GM19324 (cell line): Measurements from ENCODE around the gene PIK3R2.

Experiments
- ATAC-seq: cut with Tn5 transposase; IDR thresholded peaks from one replicate; pipeline ENCODE4 v1.9.1; 2021; ENCODE audit warnings: mild to moderate bottlenecking, moderate library complexity; ENCODE audit not compliant: unreplicated experiment, low FRiP score

The PIK3R2 gene

DNA sequence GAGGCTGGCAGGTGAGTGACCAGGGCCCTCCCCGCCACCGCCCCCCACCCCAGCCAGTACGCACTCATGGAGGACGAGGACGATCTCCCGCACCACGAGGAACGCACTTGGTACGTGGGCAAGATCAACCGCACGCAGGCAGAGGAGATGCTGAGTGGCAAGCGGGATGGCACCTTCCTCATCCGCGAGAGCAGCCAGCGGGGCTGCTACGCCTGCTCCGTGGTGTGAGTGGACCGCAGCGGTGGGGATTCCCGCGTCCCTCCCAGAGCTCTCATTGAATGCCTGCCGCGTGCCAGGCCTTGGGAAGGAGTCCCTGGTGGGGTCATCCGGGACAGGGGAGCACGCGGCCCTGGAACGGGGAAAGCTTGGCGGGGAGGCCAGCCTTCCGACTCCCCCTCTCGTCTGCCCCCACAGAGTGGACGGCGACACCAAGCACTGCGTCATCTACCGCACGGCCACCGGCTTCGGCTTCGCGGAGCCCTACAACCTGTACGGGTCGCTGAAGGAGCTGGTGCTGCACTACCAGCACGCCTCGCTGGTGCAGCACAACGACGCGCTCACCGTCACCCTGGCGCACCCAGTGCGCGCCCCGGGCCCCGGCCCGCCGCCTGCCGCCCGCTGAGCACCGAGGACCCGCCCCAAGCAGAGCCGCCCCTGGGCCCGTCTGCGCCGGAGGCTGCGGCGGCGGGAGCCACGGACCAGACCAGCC lies 15.9 kb downstream of the PIK3R2 start:
- ATAC-seq: no peak

DNA sequence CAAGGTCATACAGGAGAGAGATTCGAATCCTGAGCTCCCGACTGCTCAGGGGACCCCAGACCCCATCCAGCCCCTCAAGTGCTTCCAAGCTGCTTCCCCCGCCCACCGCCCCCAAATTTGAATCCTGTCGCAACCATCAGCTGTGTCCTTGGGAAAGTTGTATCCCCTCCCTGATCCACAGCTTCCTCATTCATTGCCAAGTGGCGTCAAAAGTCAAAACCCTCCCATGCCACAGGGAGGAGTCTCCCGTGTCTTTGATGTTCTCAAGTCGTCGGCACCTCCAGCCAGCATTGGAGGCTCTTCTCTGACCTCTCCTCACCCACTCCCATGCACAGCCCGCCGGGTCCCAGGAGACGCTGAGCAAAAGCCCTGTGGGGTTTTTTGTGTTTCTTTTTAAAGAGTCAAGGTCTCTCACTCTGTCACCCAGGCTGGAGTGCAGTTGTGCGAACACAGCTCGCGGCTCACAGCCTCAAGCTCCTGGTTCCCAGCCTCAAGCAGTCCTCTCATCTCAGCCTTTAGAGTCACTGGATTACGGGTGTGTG lies 17.8 kb downstream of the PIK3R2 start:
- no peak for ATAC-seq

DNA sequence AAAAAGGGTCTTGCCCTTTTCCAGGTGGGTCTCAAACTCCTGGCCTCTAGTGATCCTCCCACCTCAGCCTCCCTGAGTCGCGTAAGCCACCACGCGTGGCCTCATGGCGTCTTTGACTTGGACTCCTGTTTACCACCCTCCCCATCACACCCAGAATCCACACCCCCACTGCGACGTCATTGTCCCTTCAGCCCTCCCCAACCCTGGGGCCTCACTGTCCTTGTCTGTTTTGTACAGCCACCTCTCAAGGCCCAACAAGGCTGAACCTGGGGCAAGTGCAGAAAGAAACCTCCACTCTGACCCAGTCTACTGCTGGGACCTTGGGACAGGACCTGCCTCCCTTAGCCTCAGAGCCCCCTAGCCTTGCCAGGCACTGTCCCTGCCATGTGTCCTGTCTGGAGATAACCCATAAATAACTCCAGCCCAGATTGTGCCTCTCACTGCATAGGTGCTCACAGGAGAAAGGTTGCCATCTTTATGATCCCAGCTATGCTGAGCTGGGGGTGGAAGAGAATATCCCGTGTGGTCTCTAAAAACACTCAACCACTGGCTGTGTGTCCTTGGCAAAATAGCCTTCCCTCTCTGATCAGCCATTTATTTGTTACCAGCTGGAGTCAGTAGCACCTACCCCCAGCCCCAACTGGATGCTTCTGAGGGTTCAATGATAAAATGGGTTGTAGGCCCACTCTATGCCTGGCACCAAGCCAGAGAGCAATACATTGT lies 18.8 kb downstream of the PIK3R2 start:
- no peak for ATAC-seq

DNA sequence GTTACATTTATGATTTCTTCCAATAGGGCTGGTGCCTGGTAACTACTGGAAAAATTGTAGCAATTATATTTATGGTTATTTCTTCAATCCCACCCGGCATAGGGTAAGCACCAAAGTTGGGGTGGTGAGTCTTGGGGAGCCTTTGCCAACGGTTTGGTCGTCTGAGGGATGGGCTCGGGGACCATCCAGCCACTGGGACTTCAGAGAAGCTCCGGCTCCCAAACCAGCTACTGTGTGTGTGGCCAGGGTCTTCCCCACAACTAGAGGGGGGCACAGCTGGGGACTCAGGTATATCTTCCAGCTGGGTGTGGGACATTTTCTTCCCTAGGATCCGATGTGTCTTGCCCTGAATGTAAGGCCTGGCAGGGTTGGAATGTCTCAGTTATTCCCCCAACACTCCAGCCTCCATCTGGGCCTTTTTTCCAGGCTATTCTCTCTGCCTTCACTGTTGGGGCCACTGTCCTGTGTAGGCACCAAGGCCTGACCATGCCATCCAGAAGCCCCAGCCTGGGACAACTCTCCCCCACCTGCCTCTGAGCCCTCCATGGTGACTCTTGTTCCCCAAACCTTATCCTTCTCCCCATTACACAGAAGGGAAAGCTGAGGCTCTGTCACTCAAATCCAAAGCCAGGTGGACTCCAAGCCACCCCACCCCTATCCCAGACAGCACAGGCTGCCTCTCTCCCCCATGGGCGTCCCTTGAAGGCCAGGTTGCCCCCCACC lies 19.5 kb downstream of the PIK3R2 start:
- ATAC-seq: no peak

- ATAC-seq: peak; percentile 1
Measured at GRCh38 chr19:18173054-18173571, 20.1 kb downstream of the PIK3R2 start.

GRCh38 chr19:18173572-18174288 lies 20.8 kb downstream of the PIK3R2 start, which contains the start of gene IFI30:
TSS of gene IFI30 (plus strand) at chr19:18173813. CDS start at chr19:18173842, 29 bp downstream.
- peak; percentile 53 for ATAC-seq

DNA sequence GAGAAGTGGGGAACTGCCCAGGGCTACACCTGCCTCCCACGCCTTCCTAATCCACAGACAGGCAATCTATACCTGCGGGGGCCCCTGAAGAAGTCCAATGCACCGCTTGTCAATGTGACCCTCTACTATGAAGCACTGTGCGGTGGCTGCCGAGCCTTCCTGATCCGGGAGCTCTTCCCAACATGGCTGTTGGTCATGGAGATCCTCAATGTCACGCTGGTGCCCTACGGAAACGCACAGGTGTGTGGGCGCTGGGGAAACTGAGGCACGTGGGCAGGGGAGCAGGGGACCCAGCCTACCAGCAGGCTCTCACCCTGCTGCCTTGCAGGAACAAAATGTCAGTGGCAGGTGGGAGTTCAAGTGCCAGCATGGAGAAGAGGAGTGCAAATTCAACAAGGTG lies 22.0 kb downstream of the PIK3R2 start:
- ATAC-seq: no peak

GRCh38 chr19:18176367-18177310 lies 23.7 kb downstream of the PIK3R2 start:
- no peak for ATAC-seq

DNA sequence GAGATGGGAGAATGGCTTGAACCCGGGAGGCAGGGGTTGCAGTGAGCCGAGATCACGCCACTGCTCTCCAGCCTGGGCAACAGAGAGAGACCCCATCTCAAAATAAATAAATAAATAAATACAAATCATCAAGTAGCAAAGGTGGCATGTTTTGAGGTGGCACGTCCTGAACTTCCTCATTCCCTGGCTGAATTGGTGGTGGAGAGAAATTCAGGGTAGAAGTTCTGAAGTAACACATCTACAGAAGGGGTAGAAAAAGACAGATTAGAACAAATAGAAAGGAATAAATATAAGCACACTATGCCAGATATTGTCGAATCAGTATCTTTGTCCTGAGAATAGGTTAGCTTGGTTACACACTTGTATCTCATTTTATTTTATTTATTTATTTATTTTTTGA lies 27.0 kb downstream of the PIK3R2 start:
- ATAC-seq: no peak

DNA sequence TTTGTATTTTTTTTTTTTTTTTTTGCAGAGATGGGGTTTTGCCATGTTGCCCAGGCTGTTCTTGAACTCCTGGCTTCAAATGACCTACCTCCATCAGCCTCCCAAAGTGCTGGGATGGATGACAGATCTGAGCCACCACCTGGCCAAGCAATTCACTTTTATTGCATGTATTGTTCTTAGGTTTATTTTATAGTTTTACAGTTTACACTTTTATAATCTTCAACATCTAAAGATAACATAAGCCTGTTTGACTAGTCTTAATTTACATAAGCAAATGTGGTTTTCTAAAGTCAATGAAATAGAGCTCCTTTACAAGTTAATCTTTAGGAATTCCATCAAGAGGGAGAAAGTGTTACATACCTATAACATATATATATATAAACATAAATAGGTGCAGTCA lies 30.6 kb downstream of the PIK3R2 start:
- ATAC-seq: no peak

GRCh38 chr19:18185538-18185937 lies 32.6 kb downstream of the PIK3R2 start:
- ATAC-seq: no peak

- ATAC-seq: no peak
Measured at GRCh38 chr19:18190278-18190677, 37.3 kb downstream of the PIK3R2 start.

GRCh38 chr19:18191640-18192062 lies 38.7 kb downstream of the PIK3R2 start:
- ATAC-seq: no peak

DNA sequence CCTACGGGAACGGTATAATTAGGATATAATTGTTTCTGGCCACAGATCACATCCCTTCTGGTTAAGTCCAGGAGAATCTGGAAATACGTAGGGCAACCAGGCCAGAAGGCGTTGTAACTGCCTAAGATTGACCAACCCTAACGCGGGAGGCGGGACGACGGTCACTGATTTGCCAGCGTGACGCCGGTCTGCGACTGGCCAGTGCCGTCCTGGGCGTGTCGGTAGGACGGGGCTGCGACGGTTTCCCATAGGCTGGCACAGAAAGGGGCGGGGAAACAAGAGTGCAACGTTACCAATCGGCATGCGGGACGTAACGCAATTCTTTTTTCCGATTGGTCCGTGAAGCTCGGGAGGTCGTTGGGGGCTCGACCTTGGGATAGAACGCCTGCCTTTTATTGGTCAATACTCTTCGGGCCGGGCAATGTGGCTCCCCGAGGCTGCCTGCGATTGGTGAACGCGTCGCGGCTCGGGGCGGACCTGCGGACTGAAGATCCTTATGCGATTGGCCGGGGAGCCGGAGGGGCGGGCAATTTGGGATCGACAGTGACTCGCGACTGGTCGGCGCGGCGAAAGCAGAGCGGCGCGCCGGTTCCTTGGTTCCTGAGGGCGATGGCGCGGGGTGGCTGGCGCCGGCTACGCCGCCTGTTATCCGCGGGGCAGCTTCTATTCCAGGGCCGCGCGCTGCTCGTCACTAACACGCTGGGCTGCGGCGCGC lies 39.9 kb downstream of the PIK3R2 start, which contains the start of gene MPV17L2:
TSS of gene MPV17L2 (plus strand) at position 546 of the 715 bp plus-strand sequence. CDS start at position 610, 64 bp downstream.
- peak; percentile 91 for ATAC-seq

DNA sequence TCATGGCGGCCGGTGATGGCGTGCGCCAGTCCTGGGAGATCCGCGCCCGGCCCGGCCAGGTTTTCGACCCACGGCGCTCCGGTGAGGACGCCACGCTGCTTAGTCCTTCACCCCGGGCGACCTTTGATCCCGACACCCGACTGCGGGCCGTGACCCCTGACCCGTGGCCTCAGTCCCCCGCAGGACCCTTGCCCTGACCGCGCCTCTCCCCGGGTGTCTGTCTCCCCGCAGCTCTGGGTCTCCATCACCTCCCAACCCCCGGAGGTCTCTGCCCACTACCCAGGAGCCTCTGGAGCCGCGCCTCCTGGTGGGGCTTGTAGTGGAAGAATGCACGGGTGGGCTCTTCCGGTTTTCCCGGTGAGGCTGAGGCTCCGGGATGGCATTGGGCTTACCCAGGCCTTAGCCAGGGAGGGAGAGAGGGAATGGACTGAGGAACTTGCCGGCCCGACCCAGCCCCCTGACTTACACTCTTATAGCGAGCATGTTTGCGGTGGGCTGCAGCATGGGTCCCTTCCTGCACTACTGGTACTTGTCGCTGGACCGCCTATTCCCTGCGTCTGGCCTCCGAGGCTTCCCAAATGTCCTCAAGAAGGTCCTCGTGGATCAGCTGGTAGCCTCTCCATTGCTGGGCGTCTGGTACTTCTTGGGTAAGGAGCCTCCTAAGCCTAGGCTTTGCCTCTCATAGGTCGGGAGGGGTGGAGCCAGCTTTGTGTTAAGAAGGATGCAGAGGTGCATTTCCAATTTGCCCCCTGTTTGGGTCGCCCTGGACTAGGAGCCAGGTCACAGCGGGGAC lies 40.6 kb downstream of the PIK3R2 start:
- ATAC-seq: no peak

- ATAC-seq: no peak
Measured at GRCh38 chr19:18194181-18194530, 41.2 kb downstream of the PIK3R2 start.

DNA sequence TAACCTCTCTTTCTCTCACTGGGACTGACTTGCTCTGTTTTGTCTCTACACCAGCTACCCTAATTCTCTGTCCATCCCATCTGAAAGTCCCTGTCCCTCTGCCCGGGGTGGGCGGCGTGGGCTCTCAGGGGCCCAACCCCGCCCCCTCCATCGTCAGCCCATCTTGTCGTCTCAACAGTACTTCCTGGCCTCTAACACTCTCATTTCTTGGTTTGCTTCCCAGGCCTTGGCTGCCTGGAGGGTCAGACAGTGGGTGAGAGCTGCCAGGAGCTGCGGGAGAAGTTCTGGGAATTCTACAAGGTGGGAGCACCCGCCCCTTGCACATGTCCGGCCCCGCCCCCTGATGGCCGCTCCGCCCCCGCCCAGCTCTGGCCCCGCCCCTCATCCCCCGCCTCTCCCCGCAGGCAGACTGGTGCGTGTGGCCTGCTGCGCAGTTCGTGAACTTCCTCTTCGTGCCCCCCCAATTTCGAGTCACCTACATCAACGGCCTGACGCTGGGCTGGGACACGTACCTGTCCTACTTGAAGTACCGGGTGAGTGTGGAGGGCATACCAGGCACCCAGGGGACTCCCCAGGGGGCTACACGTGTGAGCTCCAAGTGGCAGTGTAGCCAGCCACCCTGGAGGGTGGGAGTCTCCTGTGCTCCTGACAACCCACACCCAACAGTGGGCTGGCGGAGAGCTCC lies 41.7 kb downstream of the PIK3R2 start:
- no peak for ATAC-seq
